Muscle of leg (tissue), 11 donors: ENCODE data around the gene VSTM2B. TPM values are rescaled to one million over a fixed set of nuclear protein-coding genes. Genes with fewer than 3 reads are reported as not detected.

Source experiments
- DNase-seq: peaks from one replicate; pipeline ENCODE4 v3.0.0; 2013
- H3K27ac ChIP-seq: one replicate; pipeline ENCODE4 v1.5.1; 2013; ENCODE audit warnings: mild to moderate bottlenecking, low read length, control low read depth
- H3K27me3 ChIP-seq: one replicate; pipeline ENCODE4 v1.6.1; 2013; ENCODE audit warnings: low read length; ENCODE audit not compliant: control insufficient read depth, insufficient read depth
- H3K36me3 ChIP-seq: one replicate; pipeline ENCODE4 v1.6.1; 2013; ENCODE audit warnings: low read length; ENCODE audit not compliant: control insufficient read depth, insufficient read depth
- H3K4me1 ChIP-seq: one replicate; pipeline ENCODE4 v1.6.1; 2013; ENCODE audit warnings: low read length; ENCODE audit not compliant: control insufficient read depth, insufficient read depth
- H3K4me3 ChIP-seq: one replicate; pipeline ENCODE4 v1.5.1; 2013; ENCODE audit warnings: low read length, control low read depth
- H3K9me3 ChIP-seq: replicated peaks from 2 replicates; pipeline ENCODE4 v1.6.1; 2013; ENCODE audit warnings: low read depth, low read length; ENCODE audit not compliant: control insufficient read depth
- WGBS: methylation state at CpG from one replicate; pipeline ENCODE4 v1.1.5; 2013; ENCODE audit warnings: missing lambda C conversion rate; ENCODE audit not compliant: insufficient coverage; 5-methylcytosine and 5-hydroxymethylcytosine counted together
- polyA plus RNA-seq, 8 donors: library from polyadenylated mRNA; unstranded; fragments of 120-200 nt; gene quantifications; one replicate each; pipeline versions ENCODE4 v1.2.1 to v1.2.3, GENCODE V29; 2013; ENCODE audit warnings: inconsistent platforms in 1 of 8, low replicate concordance in 1 of 8; ENCODE audit not compliant: insufficient read length in 8 of 8, insufficient read depth in 1 of 8
- total RNA-seq: library from RNA; stranded (reverse); fragments of 120-200 nt; gene quantifications from one replicate; pipeline ENCODE4 v1.2.4, GENCODE V29; 2013

The VSTM2B gene
- total and polyA plus RNA-seq, 9 donors = 0.09 to 0.28 (median 0.15) TPM; not detected in 3

- Histone ChIP-seq H3K4me1 (peaks cover 12% of the 10 kb centered on the region), H3K27ac (peak overlapping the region; percentile 62), H3K36me3 (peaks cover 18% of the 10 kb centered on the region), H3K4me3 (peak overlapping the region; percentile 94), H3K27me3 (no peaks in the 10 kb centered on the region), H3K9me3 (no peaks in the 10 kb centered on the region)
- no peak for DNase-seq
- WGBS = 2% methylated on average over 7 of the region's 12 CpGs
Observed at GRCh38 chr19:29606420-29606747, 80.6 kb downstream of the VSTM2B start.

GRCh38 chr19:29609636-29610035 lies 83.8 kb downstream of the VSTM2B start:
- H3K27ac ChIP-seq = no peak overlapping the region
- WGBS = 98% methylated on average over 8 of the region's 11 CpGs

GRCh38 chr19:29610213-29610573 lies 84.4 kb downstream of the VSTM2B start:
- Histone ChIP-seq H3K36me3 (peaks cover 52% of the 10 kb centered on the region), H3K4me1 (peaks cover 10% of the 10 kb centered on the region), H3K27ac (no peak overlapping the region), H3K27me3 (no peaks in the 10 kb centered on the region), H3K9me3 (no peaks in the 10 kb centered on the region), H3K4me3 (no peak overlapping the region)
- WGBS = 77% methylated on average over 22 of the region's 22 CpGs
- no peak for DNase-seq

More at GRCh38 chr19:29609636-29610035, 83.8 kb downstream of the VSTM2B start:
- H3K4me3 ChIP-seq = no peak overlapping the region
- H3K9me3 ChIP-seq = no peaks in the 10 kb centered on the region
- H3K27me3 ChIP-seq = no peaks in the 10 kb centered on the region
- H3K4me1 ChIP-seq = peaks cover 12% of the 10 kb centered on the region
- peaks cover 47% of the 10 kb centered on the region for H3K36me3 ChIP-seq
- no peak for DNase-seq

- Histone ChIP-seq H3K27ac (no peak overlapping the region), H3K27me3 (no peaks in the 10 kb centered on the region), H3K9me3 (no peaks in the 10 kb centered on the region), H3K4me3 (no peak overlapping the region), H3K4me1 (peaks cover 7% of the 10 kb centered on the region), H3K36me3 (peaks cover 56% of the 10 kb centered on the region)
- DNase-seq = peak; percentile 89
- WGBS = 48% methylated on average over 14 of the region's 19 CpGs
Observed at GRCh38 chr19:29610574-29611271, 84.9 kb downstream of the VSTM2B start.

- Histone ChIP-seq H3K4me1 (peaks cover under 1% of the 10 kb centered on the region), H3K36me3 (peaks cover 64% of the 10 kb centered on the region), H3K27me3 (no peaks in the 10 kb centered on the region), H3K4me3 (no peak overlapping the region), H3K27ac (no peak overlapping the region), H3K9me3 (no peaks in the 10 kb centered on the region)
- DNase-seq = no peak
- 85% methylated on average over 9 of the region's 9 CpGs for WGBS
Observed at GRCh38 chr19:29612121-29612520, 86.3 kb downstream of the VSTM2B start.

GRCh38 chr19:29612801-29613595 lies 87.2 kb downstream of the VSTM2B start:
- no peak for DNase-seq
- H3K27ac ChIP-seq = no peak overlapping the region
- H3K4me3 ChIP-seq = no peak overlapping the region
- no peaks in the 10 kb centered on the region for H3K27me3 ChIP-seq
- H3K4me1 ChIP-seq = no peaks in the 10 kb centered on the region
- peaks cover 64% of the 10 kb centered on the region for H3K36me3 ChIP-seq
- WGBS = 91% methylated on average over 16 of the region's 21 CpGs
- no peaks in the 10 kb centered on the region for H3K9me3 ChIP-seq

GRCh38 chr19:29614046-29614445 lies 88.3 kb downstream of the VSTM2B start:
- Histone ChIP-seq H3K4me1 (no peaks in the 10 kb centered on the region), H3K4me3 (no peak overlapping the region), H3K9me3 (no peaks in the 10 kb centered on the region), H3K27ac (no peak overlapping the region), H3K36me3 (peaks cover 60% of the 10 kb centered on the region), H3K27me3 (no peaks in the 10 kb centered on the region)
- DNase-seq = no peak
- 90% methylated on average over 6 of the region's 7 CpGs for WGBS

Other genes starting within 250 kb of the VSTM2B start
- 62.7 TPM for gene POP4, start 80.3 kb downstream of the VSTM2B start, total RNA-seq
- gene POP4, start 80.3 kb downstream of the VSTM2B start, polyA plus RNA-seq = 10 to 100 TPM; 40.1 to 47.6 (median 42.2) TPM
- gene PLEKHF1, start 139.5 kb downstream of the VSTM2B start, total RNA-seq = 7.0 TPM
- 1 to 10 TPM; 3.2 to 6.1 (median 4.5) TPM for gene PLEKHF1, start 139.5 kb downstream of the VSTM2B start, polyA plus RNA-seq
- 21.6 TPM for gene C19orf12, start 189.3 kb downstream of the VSTM2B start, total RNA-seq
- 10 to 100 TPM; 21.6 to 28.7 (median 25.7) TPM for gene C19orf12, start 189.3 kb downstream of the VSTM2B start, polyA plus RNA-seq